HL-60 (cell line): ENCODE results near the gene SS18.

Source experiments
- CTCF ChIP-seq: IDR thresholded peaks from one replicate; pipeline ENCODE4 v1.5.1; 2011; ENCODE audit warnings: low read length, control low read depth, inconsistent platforms; ENCODE audit not compliant: insufficient read depth
- POLR2AphosphoS5 ChIP-seq: IDR thresholded peaks from 2 replicates; pipeline ENCODE4 v1.6.1; 2012; ENCODE audit warnings: low read depth
- REST ChIP-seq: IDR thresholded peaks from 2 replicates; pipeline ENCODE4 v1.6.1; 2012; ENCODE audit warnings: low read depth; ENCODE audit not compliant: insufficient replicate concordance
- SPI1 ChIP-seq: IDR thresholded peaks from 2 replicates; pipeline ENCODE4 v1.6.1; 2012; ENCODE audit warnings: low read depth, mild to moderate bottlenecking, borderline replicate concordance

- TF ChIP-seq CTCF (no peak), REST (no peak), POLR2AphosphoS5 (no peak), SPI1 (no peak)
These were observed 13.2 kb upstream of the SS18 start for GRCh38 chr18:26103579-26103978.
